Smooth muscle cell (in vitro differentiated cells): ENCODE results near the gene PRSS57. TPM values are rescaled to one million over a fixed set of nuclear protein-coding genes. Genes with fewer than 3 reads are reported as not detected.
"Not testable (repeated sequence)": the region's sequence is repeated elsewhere in the genome, so short reads cannot be mapped to it uniquely, and the experiment has no call there.

Experiments used
- DNase-seq: peaks from one replicate; lab custom pipeline; 2025; ENCODE audit not compliant: unreplicated experiment; lab: John Stamatoyannopoulos, UW
- H2AFZ ChIP-seq: fragments of 200-600 bp; sonication (generic); 2 replicates; pipeline ENCODE4 v1.6.0; 2016; ENCODE audit warnings: antibody characterized with exemption, low read depth, mild to moderate bottlenecking
- H3F3A ChIP-seq: fragments of 200-600 bp; sonication (generic); 2 replicates; pipeline ENCODE4 v1.6.0; 2017; ENCODE audit warnings: antibody characterized with exemption, low read depth
- H3K27ac ChIP-seq: fragments of 200-600 bp; sonication (generic); 2 replicates; pipeline ENCODE4 v1.5.1; 2016; ENCODE audit warnings: low read depth, mild to moderate bottlenecking
- H3K27me3 ChIP-seq: fragments of 200-600 bp; sonication (generic); 2 replicates; pipeline ENCODE4 v1.6.1; 2016; ENCODE audit warnings: low read depth, mild to moderate bottlenecking
- H3K36me3 ChIP-seq: fragments of 200-600 bp; sonication (generic); 2 replicates; pipeline ENCODE4 v1.5.1; 2016; ENCODE audit warnings: low read depth
- H3K4me1 ChIP-seq: fragments of 200-600 bp; sonication (generic); 2 replicates; pipeline ENCODE4 v1.5.1; 2016; ENCODE audit warnings: low read depth
- H3K4me2 ChIP-seq: fragments of 200-600 bp; sonication (generic); 2 replicates; pipeline ENCODE4 v1.6.0; 2016; ENCODE audit warnings: mild to moderate bottlenecking
- H3K4me3 ChIP-seq: fragments of 200-600 bp; sonication (generic); 2 replicates; pipeline ENCODE4 v1.5.1; 2016; ENCODE audit warnings: mild to moderate bottlenecking
- H3K79me2 ChIP-seq: fragments of 200-600 bp; sonication (generic); 2 replicates; pipeline ENCODE4 v1.6.0; 2016; ENCODE audit warnings: low read depth, mild to moderate bottlenecking
- H3K9ac ChIP-seq: fragments of 200-600 bp; sonication (generic); 2 replicates; pipeline ENCODE4 v1.6.0; 2016; ENCODE audit warnings: low read depth
- H3K9me3 ChIP-seq: fragments of 200-600 bp; sonication (generic); replicated peaks from 2 replicates; pipeline ENCODE4 v1.5.1; 2016; ENCODE audit warnings: low read depth
- H4K20me1 ChIP-seq: fragments of 200-600 bp; sonication (generic); 2 replicates; pipeline ENCODE4 v1.6.0; 2016; ENCODE audit warnings: low read depth
- CTCF ChIP-seq: fragments of 200-600 bp; sonication (generic); IDR thresholded peaks from 2 replicates; pipeline ENCODE4 v1.5.1; 2017; ENCODE audit warnings: borderline replicate concordance, mild to moderate bottlenecking, antibody characterized with exemption; ENCODE audit not compliant: insufficient read depth, poor library complexity, severe bottlenecking
- WGBS: methylation state at CpG from one replicate; pipeline ENCODE4 v1.1.7; 2016; ENCODE audit warnings: low lambda C conversion rate; 5-methylcytosine and 5-hydroxymethylcytosine counted together
- polyA plus RNA-seq: library from polyadenylated mRNA; unstranded; fragments of >200 nt; fragmentation: Nextera tagmentation; extraction: Ambion mirVana; gene quantifications from 2 replicates; pipeline ENCODE4 v1.2.1, GENCODE V29; 2016
- total RNA-seq: library from RNA; depleted of rRNA; stranded (reverse); fragments of >200 nt; gene quantifications from 2 replicates; pipeline ENCODE4 v1.2.3, GENCODE V29; 2014

PRSS57 gene
- total and polyA plus RNA-seq, 2 experiments from 2014 or later: not detected

GRCh38 chr19:704447-704741 lies 9.1 kb upstream of the PRSS57 start:
- Histone ChIP-seq H4K20me1 (no peaks in the 10 kb centered on the region), H3K9me3 (no peaks in the 10 kb centered on the region), H3K9ac (no peak overlapping the region), H3K4me1 (peaks cover 3% of the 10 kb centered on the region), H3K79me2 (no peaks in the 10 kb centered on the region), H3F3A (no peaks in the 10 kb centered on the region), H3K27ac (no peak overlapping the region), H3K36me3 (no peaks in the 10 kb centered on the region), H3K4me2 (no peak overlapping the region), H3K4me3 (no peak overlapping the region), H2AFZ (no peak overlapping the region), H3K27me3 (no peaks in the 10 kb centered on the region)
- WGBS: 42% methylated on average over 14 of the region's 14 CpGs
- TF ChIP-seq CTCF: no peak
- DNase-seq: no peak

- Histone ChIP-seq H3F3A (no peaks in the 10 kb centered on the region), H2AFZ (no peak overlapping the region), H3K79me2 (no peaks in the 10 kb centered on the region), H3K27ac (no peak overlapping the region), H3K4me2 (no peak overlapping the region), H3K4me3 (no peak overlapping the region), H3K4me1 (peaks cover 3% of the 10 kb centered on the region), H3K27me3 (no peaks in the 10 kb centered on the region), H3K9me3 (no peaks in the 10 kb centered on the region), H4K20me1 (no peaks in the 10 kb centered on the region), H3K9ac (no peak overlapping the region), H3K36me3 (no peaks in the 10 kb centered on the region)
- DNase-seq: peak; percentile 25
- TF ChIP-seq CTCF: no peak
- 20% methylated on average over 34 of the region's 50 CpGs for WGBS
These were observed 8.6 kb upstream of the PRSS57 start for GRCh38 chr19:703651-704446.

- no peak overlapping the region for H3K4me2 ChIP-seq
- no peaks in the 10 kb centered on the region for H3K36me3 ChIP-seq
- H3K79me2 ChIP-seq: no peaks in the 10 kb centered on the region
- no peak for DNase-seq
- H3F3A ChIP-seq: no peaks in the 10 kb centered on the region
- H4K20me1 ChIP-seq: no peaks in the 10 kb centered on the region
- H3K27ac ChIP-seq: no peak overlapping the region
- H3K4me3 ChIP-seq: no peak overlapping the region
- 82% methylated on average over 4 of the region's 4 CpGs for WGBS
- H3K9ac ChIP-seq: no peak overlapping the region
- TF ChIP-seq CTCF: no peak
- no peak overlapping the region for H2AFZ ChIP-seq
- H3K27me3 ChIP-seq: no peaks in the 10 kb centered on the region
- H3K9me3 ChIP-seq: no peaks in the 10 kb centered on the region
- H3K4me1 ChIP-seq: peaks cover under 1% of the 10 kb centered on the region
These were observed 8.0 kb upstream of the PRSS57 start for GRCh38 chr19:703329-703650.

- 95% methylated on average over 6 of the region's 6 CpGs for WGBS
- not testable (repeated sequence) for H3K9me3 ChIP-seq, H3F3A ChIP-seq, DNase-seq, H3K27me3 ChIP-seq, H3K27ac ChIP-seq, H3K4me1 ChIP-seq, H3K4me3 ChIP-seq, H4K20me1 ChIP-seq, H3K79me2 ChIP-seq, H3K4me2 ChIP-seq, H3K36me3 ChIP-seq, H3K9ac ChIP-seq, H2AFZ ChIP-seq
These were observed 7.6 kb upstream of the PRSS57 start for GRCh38 chr19:702847-703246.

- WGBS: 82% methylated on average over 14 of the region's 14 CpGs
- H2AFZ ChIP-seq, H3K27ac ChIP-seq, H3K36me3 ChIP-seq, H3K79me2 ChIP-seq, H3K4me2 ChIP-seq, H3K4me1 ChIP-seq, H3K9ac ChIP-seq, H3K4me3 ChIP-seq, H3K9me3 ChIP-seq, H3K27me3 ChIP-seq, H3F3A ChIP-seq, H4K20me1 ChIP-seq, DNase-seq: not testable (repeated sequence)
These were observed 4.6 kb upstream of the PRSS57 start for GRCh38 chr19:699885-700284.

GRCh38 chr19:698529-698928 lies 3.3 kb upstream of the PRSS57 start:
- not testable (repeated sequence) for H3K4me2 ChIP-seq, H4K20me1 ChIP-seq, H3K9me3 ChIP-seq, H3K36me3 ChIP-seq, H3K79me2 ChIP-seq, H3K27ac ChIP-seq, DNase-seq, H3K4me1 ChIP-seq, H3K4me3 ChIP-seq, H3K27me3 ChIP-seq, H3F3A ChIP-seq, H3K9ac ChIP-seq, H2AFZ ChIP-seq
- WGBS: 94% methylated on average over 12 of the region's 15 CpGs
